Heart right ventricle (tissue), 16 donors: ENCODE measurements around the gene ZNF91. TPM values are rescaled to one million over a fixed set of nuclear protein-coding genes. Genes with fewer than 3 reads are reported as not detected.

ENCODE experiments used
- ATAC-seq, 8 donors: fragments of 200-7000 bp; cut with Tn5 transposase; one replicate each; pipeline ENCODE4 v1.9.1; 2020; ENCODE audit warnings: mild to moderate bottlenecking in 8 of 8, moderate library complexity in 8 of 8, moderate number of reproducible peaks in 1 of 8
- DNase-seq, 2 donors: peaks; one replicate each; pipeline ENCODE4 v3.0.0-alpha.2; 2020
- H3K27ac ChIP-seq, 10 donors: fragments of 200-600 bp; sonication (generic) in 2 of 10; one replicate each; pipeline versions ENCODE4 v1.5.0 to v1.8.0; 2020 to 2022; ENCODE audit warnings: mild to moderate bottlenecking in 3 of 10
- H3K27me3 ChIP-seq, 7 donors: fragments of 200-600 bp; one replicate each; pipeline ENCODE4 v1.8.0; 2021 to 2022; ENCODE audit warnings: mild to moderate bottlenecking in 2 of 7
- H3K36me3 ChIP-seq, 9 donors: fragments of 200-600 bp; sonication (generic) in 1 of 9; one replicate each; pipeline versions ENCODE4 v1.5.0 to v1.8.0; 2020 to 2022; ENCODE audit warnings: mild to moderate bottlenecking in 2 of 9
- H3K4me1 ChIP-seq, 9 donors: fragments of 200-600 bp; sonication (generic) in 1 of 9; one replicate each; pipeline versions ENCODE4 v1.5.0 to v1.8.0; 2020 to 2022; ENCODE audit warnings: mild to moderate bottlenecking in 4 of 9
- H3K4me3 ChIP-seq, 10 donors: fragments of 200-600 bp; sonication (generic) in 2 of 10; one replicate each; pipeline versions ENCODE4 v1.5.0 to v1.8.0; 2020 to 2022; ENCODE audit warnings: mild to moderate bottlenecking in 7 of 10, moderate library complexity in 2 of 10
- H3K9me3 ChIP-seq, 11 donors: fragments of 200-600 bp in 10 of 11; sonication (generic) in 2 of 11; one replicate each; pipeline versions ENCODE4 v1.5.0 to v1.8.0; 2013 to 2022; ENCODE audit warnings: mild to moderate bottlenecking in 2 of 11, control low read depth in 1 of 11, moderate library complexity in 1 of 11
- CTCF ChIP-seq, 9 donors: fragments of 200-600 bp; sonication (generic) in 2 of 9; IDR thresholded peaks; one replicate each; pipeline versions ENCODE4 v1.5.0 to v1.8.0; 2021 to 2022; ENCODE audit warnings: antibody characterized with exemption in 9 of 9, mild to moderate bottlenecking in 5 of 9, moderate library complexity in 1 of 9
- WGBS, 2 donors: extraction: QIAGEN DNeasy Blood & Tissue Kit; methylation state at CpG; one replicate each; pipeline ENCODE4 v1.1.7; 2013; ENCODE audit warnings: inconsistent platforms in 1 of 2; 5-methylcytosine and 5-hydroxymethylcytosine counted together
- intact Hi-C, 10 donors: fragments of 100-400 bp; cut with DNase I; formaldehyde crosslinking; loops; one replicate each; pipeline versions ENCODE4 v1.11.1 to v1.14.2; 2022
- polyA plus RNA-seq, 2 donors: library from polyadenylated mRNA; stranded (reverse); fragments of 200-250 nt; gene quantifications; one replicate each; pipeline ENCODE4 v1.2.3, GENCODE V29; 2013
- total RNA-seq, 10 donors: library from RNA; stranded (reverse); fragmentation: NEBNext Ultra II Directional in 3 of 10; extraction: Animal tissue kit (Norgen Biotek cat#: 25700) in 3 of 10; gene quantifications; one replicate each; pipeline versions ENCODE4 v1.2.1 to v1.2.4, GENCODE V29; 2021 to 2023
- donor health status: Arrhythmogenic right ventricular cardiomyopathy.
- donor health status: ischemic (EF 13 %, LVEDD 7.1; RV severe dilation, severe dysfunction).
- donor health status: healthy with polysubstance abuse.
- donor health status: DM: no; HTN: yes; CAD: no.
- donor health status: DM: no; HTN: no; CAD: no.
- donor health status: ischemic (EF 25% LVEDD 6.9; RV normal size, moderate dysfunction).
- donor health status: ischemic (EF 25% LVEDD 5.7; RV mildly dilated, moderate dysfunction).
- donor health status: healthy.
- donor health status: DM: yes; HTN: yes; CAD: no.
- donor health status: Ischemic cardiomyopathy.
- donor health status: ischemic (EF 35%, LVEDD 5.7; RV mildly dilated, moderate dysfunction).
- donor health status: nonischemic (EF 11% LVEDD 7.7; RV severe dilation, severe dysfunction).
- donor health status: DM: yes; HTN: yes; CAD: no.
- donor health status: PGD.
- donor health status: ischemic (EF 29% LVEDD 5.4; RV normal size, mild dysfunction).
- donor health status: nonischemic (EF 23%, LVEDD 6.1; RV moderate dilation, normal function).

ZNF91 gene
- total and polyA plus RNA-seq, 12 donors, result 5.1 to 326 (median 129) TPM

DNA sequence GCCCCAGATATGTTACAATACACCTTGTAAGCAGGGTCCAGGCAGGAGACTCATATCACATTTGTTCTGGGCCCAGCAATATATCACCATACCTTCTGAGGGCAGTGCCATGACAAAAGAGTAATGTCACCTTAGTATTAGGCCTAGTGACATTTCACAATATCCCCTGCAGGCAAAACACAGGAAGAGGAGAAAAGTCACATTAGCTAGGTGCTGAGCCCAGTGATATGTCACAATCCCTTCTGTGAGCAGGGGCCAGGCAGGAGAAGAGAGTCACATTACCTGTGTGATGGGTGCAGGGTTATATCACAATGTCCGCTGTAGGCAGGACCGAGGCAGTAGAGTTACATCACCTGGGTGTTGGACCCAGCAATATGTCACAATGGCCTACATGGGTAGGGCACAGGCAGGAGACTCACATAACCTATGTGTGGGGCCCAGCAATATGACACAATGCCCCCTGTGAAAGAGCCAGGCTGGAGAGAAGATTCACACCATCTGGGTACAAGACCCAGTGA, 12.4 kb upstream of the ZNF91 start:
- Histone ChIP-seq H3K4me3 (no peak overlapping the region), H3K9me3 (no peaks in the 10 kb centered on the region), H3K36me3 (no peaks in the 10 kb centered on the region), H3K4me1 (no peaks in the 10 kb centered on the region), H3K27ac (no peak overlapping the region), H3K27me3 (no peaks in the 10 kb centered on the region)
- DNase-seq (no peak), ATAC-seq (no peak)
- WGBS, 2 donors, result 94 to 100% methylated on average over 2 of the region's 2 CpGs
- TF ChIP-seq CTCF (IDR thresholded peaks at IDR 0.05), result no peak
- intact Hi-C loops, result no loop called here

DNA sequence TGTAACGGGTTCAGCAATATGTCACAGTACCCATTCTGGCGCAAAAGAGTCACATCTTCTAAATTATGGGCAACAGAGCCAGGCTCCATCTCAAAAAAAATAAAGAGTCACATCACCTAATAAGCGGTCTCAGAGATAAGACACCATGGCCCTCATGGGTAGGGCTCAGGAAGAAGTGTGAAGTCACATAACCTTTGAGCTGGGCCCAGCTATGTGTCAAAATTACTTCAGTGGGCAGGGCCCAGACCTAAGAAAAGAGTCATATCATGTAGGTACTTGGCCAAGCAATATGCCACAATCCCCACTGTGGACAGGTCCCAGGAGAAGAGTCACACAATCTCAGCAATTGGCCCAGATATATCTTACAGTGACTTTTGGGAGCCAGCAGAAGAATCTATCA, 11.4 kb upstream of the ZNF91 start:
- DNase-seq (no peak), ATAC-seq (no peak)
- Histone ChIP-seq H3K27ac (no peak overlapping the region), H3K4me3 (no peak overlapping the region), H3K4me1 (no peaks in the 10 kb centered on the region), H3K27me3 (no peaks in the 10 kb centered on the region), H3K36me3 (no peaks in the 10 kb centered on the region), H3K9me3 (no peaks in the 10 kb centered on the region)
- TF ChIP-seq CTCF (IDR thresholded peaks at IDR 0.05), result no peak
- intact Hi-C loops, result no loop called here
- 95 to 99% methylated on average over 3 of the region's 3 CpGs for WGBS, 2 donors

GRCh38 chr19:23406091-23406490, 10.8 kb upstream of the ZNF91 start:
- DNase-seq, result no peak
- no peaks in the 10 kb centered on the region for H3K36me3 ChIP-seq
- H3K27me3 ChIP-seq, result no peaks in the 10 kb centered on the region
- no peak overlapping the region for H3K27ac ChIP-seq
- WGBS, 2 donors, result 88 to 95% methylated on average over 2 of the region's 2 CpGs
- H3K4me1 ChIP-seq, result no peaks in the 10 kb centered on the region
- H3K9me3 ChIP-seq, result no peaks in the 10 kb centered on the region
- no peak for ATAC-seq
- intact Hi-C loops, result no loop called here
- TF ChIP-seq CTCF (IDR thresholded peaks at IDR 0.05), result no peak
- H3K4me3 ChIP-seq, result no peak overlapping the region

- DNase-seq, result no peak
- Histone ChIP-seq H3K36me3 (no peaks in the 10 kb centered on the region), H3K27ac (no peak overlapping the region), H3K27me3 (no peaks in the 10 kb centered on the region), H3K9me3 (no peaks in the 10 kb centered on the region), H3K4me1 (no peaks in the 10 kb centered on the region), H3K4me3 (no peak overlapping the region)
- intact Hi-C loops, result no loop called here
- WGBS, 2 donors, result 95 to 97% methylated on average over 1 of the region's 1 CpG
- no peak for TF ChIP-seq CTCF (IDR thresholded peaks at IDR 0.05)
- no peak for ATAC-seq
These were observed 9.4 kb upstream of the ZNF91 start for GRCh38 chr19:23404676-23405075.
